NCI-H2196 (cell line): Measurements from ENCODE around the gene KCNAB3.
A peak's percentile ranks its signal among the peaks of the same experiment; 100 is the strongest.

ENCODE experiments used
- DNase-seq: peaks from one replicate; lab custom pipeline; 2025; ENCODE audit not compliant: unreplicated experiment; lab: John Stamatoyannopoulos, UW

The KCNAB3 gene

GRCh38 chr17:7903154-7904103 lies 26.2 kb downstream of the KCNAB3 start:
- DNase-seq, result peak; percentile 58

GRCh38 chr17:7897773-7898172 lies 31.9 kb downstream of the KCNAB3 start:
- no peak for DNase-seq

- DNase-seq, result no peak
Observed at GRCh38 chr17:7897090-7897489, 32.6 kb downstream of the KCNAB3 start.

GRCh38 chr17:7894866-7895265 lies 34.8 kb downstream of the KCNAB3 start:
- no peak for DNase-seq

GRCh38 chr17:7894226-7894625 lies 35.4 kb downstream of the KCNAB3 start:
- DNase-seq, result no peak

GRCh38 chr17:7893187-7893880 lies 36.3 kb downstream of the KCNAB3 start:
- no peak for DNase-seq

- peak; percentile 95 for DNase-seq
Observed at GRCh38 chr17:7889166-7889955, 40.3 kb downstream of the KCNAB3 start.

GRCh38 chr17:7888184-7888920 lies 41.3 kb downstream of the KCNAB3 start, which contains the start of gene CHD3:
CHD3 (plus strand) TSS chr17:7888789; CDS start chr17:7889001, 212 bp downstream.
- no peak for DNase-seq

- DNase-seq, result peak; percentile 84
Observed at GRCh38 chr17:7887482-7888183, 42.0 kb downstream of the KCNAB3 start.

- no peak for DNase-seq
Observed at GRCh38 chr17:7887038-7887481, 42.6 kb downstream of the KCNAB3 start.

- no peak for DNase-seq
Observed at GRCh38 chr17:7886227-7887037, 43.2 kb downstream of the KCNAB3 start.

GRCh38 chr17:7885367-7886226 lies 44.1 kb downstream of the KCNAB3 start:
- DNase-seq, result no peak

- no peak for DNase-seq
Observed at GRCh38 chr17:7884581-7885366, 44.9 kb downstream of the KCNAB3 start.

GRCh38 chr17:7883781-7884386 lies 45.8 kb downstream of the KCNAB3 start:
- peak; percentile 15 for DNase-seq

- no peak for DNase-seq
Observed at GRCh38 chr17:7882629-7883028, 47.0 kb downstream of the KCNAB3 start.

- DNase-seq, result peak; percentile 39
Observed at GRCh38 chr17:7882068-7882467, 47.6 kb downstream of the KCNAB3 start.
